H7 (cell line): Measurements from ENCODE around the gene GLB1L3. TPM values are rescaled to one million over a fixed set of nuclear protein-coding genes. Genes with fewer than 3 reads are reported as not detected.

Experiments
- DNase-seq: peaks from one replicate; pipeline ENCODE4 v3.0.0; 2012
- H3K27me3 ChIP-seq: 2 replicates; pipeline ENCODE4 v1.6.0; 2011; ENCODE audit warnings: mild to moderate bottlenecking, low read length; ENCODE audit not compliant: control insufficient read depth, insufficient read depth
- H3K36me3 ChIP-seq: replicated peaks from 2 replicates; pipeline ENCODE4 v1.5.1; 2011; ENCODE audit warnings: low read length; ENCODE audit not compliant: control insufficient read depth, insufficient read depth
- H3K4me3 ChIP-seq: 2 replicates; pipeline ENCODE4 v1.5.1; 2011; ENCODE audit warnings: low read depth, mild to moderate bottlenecking, control low read depth, low read length, moderate library complexity; ENCODE audit not compliant: insufficient read depth
- total RNA-seq: library from RNA; depleted of rRNA; stranded (reverse); fragments of >200 nt; shearing (Covaris generic); gene quantifications from 2 replicates; pipeline ENCODE4 v1.2.3, GENCODE V29; 2014

The GLB1L3 gene
- total RNA-seq, 1 experiment from 2014 or later, result 24.0 TPM

DNA sequence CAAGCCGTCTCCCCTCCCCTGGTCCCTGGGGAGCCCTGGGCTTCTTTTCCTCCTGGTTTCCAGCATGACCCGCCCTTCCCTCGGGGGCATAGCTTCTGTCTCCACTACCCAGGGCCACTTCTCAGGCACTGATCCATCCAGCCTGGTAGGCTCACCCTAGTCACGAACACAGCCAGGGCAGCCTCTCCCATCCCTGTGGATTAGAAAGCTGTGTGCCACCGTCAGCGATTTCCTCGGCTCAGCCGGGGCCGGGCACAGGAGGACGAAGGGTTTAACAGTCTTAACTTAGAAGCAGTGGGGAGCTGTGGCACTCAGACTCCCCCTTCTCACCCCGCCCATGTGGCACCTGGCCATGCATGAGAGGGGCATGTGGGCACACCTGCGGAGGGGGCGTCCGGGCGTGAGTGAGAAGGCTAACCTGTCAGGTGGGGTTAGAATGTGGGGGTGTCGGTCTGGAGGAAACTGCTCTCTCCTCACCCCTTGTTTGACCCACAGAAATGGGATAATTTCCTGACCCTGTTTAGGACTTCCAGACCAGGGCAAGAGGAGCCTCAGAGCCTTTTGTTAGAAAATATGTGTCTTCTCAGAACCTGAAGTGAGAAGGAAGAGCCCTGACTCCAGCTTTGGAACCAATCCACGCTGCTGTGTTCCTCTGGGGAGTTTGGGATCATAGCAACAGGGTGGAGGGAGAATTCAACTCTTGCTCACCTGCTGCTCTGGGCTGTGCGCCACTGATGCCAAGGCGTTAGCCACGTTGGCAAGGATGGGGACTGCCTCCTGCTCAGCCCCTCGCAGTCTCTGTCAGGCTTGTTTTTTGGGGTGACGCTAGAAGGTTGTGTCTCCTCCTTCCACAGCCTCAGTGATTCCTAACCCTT is 70.2 kb downstream of the GLB1L3 start:
- no peak overlapping the region for H3K4me3 ChIP-seq
- peak; percentile 35 for DNase-seq
- H3K36me3 ChIP-seq, result no peaks in the 10 kb centered on the region
- H3K27me3 ChIP-seq, result no peaks in the 10 kb centered on the region; the same call in 1 of the 2 replicates

DNA sequence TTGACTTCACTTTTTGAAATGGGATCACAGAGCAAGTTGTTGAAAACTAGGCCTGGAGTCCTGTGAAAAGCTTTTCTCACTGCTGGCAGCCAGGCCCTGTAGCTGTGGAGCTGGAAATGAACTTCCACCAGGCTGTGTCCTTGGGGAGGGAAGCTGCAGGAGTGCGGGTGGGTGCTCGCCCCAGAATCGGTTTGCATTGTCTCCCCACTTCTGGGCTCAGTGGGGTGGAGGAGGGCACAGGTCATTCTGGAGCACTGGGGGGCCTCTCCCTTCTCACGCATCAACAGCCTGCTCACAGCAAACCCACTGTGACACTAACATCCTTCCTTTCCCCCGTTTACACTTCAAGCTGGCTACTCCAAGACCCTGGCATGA is 70.8 kb downstream of the GLB1L3 start:
- H3K36me3 ChIP-seq, result no peaks in the 10 kb centered on the region
- H3K27me3 ChIP-seq, result no peaks in the 10 kb centered on the region; the same call in 1 of the 2 replicates
- no peak overlapping the region for H3K4me3 ChIP-seq
- DNase-seq, result no peak

DNA sequence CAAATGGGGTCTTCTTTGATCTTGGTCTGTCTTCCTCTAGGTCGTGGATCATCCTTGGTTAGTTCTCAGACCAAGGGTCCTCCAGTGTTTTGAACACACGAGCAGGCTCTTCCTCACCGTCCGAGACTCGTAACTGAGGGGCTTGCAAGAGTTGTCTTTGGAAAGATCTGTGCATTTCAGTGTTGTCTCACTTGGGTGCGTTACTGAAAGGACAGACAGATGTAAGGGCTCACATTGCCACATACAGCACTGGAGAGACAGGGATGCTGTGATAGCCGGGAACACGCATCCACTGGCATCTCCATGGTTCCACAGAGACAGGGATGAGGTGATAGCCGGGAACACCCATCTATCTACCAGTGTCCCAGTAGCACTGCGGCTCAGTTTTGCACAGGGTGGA is 71.3 kb downstream of the GLB1L3 start:
- DNase-seq, result peak; percentile 19
- Histone ChIP-seq H3K36me3 (no peaks in the 10 kb centered on the region), H3K4me3 (no peak overlapping the region), H3K27me3 (no peaks in the 10 kb centered on the region; the same call in 1 of the 2 replicates)

DNA sequence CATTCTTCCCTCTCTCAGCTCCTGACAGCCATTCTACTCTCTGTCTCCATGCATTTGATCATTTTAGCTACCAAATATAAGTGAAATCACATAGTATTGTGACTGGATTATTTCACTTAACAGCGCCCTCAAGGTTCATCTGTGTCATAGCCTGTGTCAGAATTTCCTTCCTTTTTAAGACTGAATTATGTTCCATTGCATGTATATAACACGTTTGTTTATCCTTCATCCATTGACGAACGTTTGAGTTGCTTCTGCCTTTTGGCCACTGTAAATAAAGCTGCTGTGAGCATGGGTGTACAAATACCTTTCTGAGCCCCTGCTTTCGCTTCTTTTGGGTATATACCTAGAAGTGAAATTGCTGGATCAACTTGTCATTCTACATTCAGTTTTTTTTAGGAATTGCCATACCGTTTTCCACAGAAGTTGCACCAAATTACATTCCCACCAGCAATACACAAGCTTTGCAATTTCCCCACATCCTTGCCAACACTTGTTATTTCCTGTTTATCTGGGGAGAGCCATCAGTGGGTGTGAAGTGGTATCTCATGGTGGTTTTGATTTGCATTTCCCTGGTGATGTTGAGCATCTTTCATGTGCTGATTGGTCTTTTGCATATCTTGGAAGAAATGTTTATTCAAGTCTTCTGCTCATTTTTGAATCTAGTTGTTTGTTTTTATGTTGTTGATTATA is 73.1 kb downstream of the GLB1L3 start:
- no peak overlapping the region for H3K4me3 ChIP-seq
- no peak for DNase-seq
- no peaks in the 10 kb centered on the region for H3K36me3 ChIP-seq
- no peaks in the 10 kb centered on the region; the same call in 1 of the 2 replicates for H3K27me3 ChIP-seq

DNA sequence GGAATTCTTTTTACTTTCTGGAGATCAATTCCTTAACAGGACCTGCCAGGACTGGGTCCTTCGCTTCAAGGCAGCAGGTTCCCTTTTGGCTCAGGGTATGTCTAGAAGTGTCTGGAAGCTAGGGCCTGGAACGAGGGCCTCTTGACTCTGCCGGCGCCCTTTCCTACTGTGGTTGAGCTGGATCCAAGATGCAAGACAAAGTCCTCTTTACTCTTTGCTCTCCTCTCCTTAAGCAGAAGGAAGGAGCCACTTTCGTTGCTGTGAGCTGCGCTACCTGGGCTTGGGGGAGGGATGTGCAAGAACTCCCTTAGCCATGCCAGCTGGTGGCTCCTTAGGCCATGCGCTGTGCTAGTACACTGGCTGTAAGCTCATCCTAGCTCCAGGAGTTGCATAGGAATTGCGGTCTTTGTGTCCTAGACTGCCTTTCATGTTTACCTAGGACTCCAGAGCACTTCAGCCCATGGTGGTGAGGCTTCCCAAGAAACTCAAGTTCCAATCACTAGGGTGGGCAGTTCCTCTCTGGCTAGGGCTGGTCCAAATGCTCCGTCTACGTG is 73.7 kb downstream of the GLB1L3 start:
- DNase-seq, result peak; percentile 28
- Histone ChIP-seq H3K36me3 (no peaks in the 10 kb centered on the region), H3K27me3 (no peaks in the 10 kb centered on the region; the same call in 1 of the 2 replicates), H3K4me3 (no peak overlapping the region)

DNA sequence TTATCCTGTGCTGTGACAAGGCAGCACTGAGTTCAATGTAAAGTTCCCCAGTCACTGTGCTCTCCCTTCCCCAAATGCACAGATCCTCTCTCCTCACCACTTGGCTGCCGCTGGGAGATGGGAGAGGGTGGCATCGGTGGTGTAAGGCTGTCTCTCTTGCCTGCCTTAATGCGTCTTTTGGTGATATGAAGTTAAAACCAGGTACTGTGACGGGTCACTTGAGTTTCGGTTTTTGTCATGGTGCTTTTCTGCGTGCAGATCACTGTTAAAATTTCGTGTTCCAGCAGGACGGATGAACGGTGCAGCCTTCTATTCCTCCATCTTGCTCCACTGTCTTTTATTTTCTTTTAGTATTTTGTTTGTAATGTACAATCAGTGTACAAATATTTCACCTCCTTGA is 74.2 kb downstream of the GLB1L3 start:
- Histone ChIP-seq H3K4me3 (no peak overlapping the region), H3K27me3 (no peaks in the 10 kb centered on the region; the same call in 1 of the 2 replicates), H3K36me3 (no peaks in the 10 kb centered on the region)
- DNase-seq, result no peak

DNA sequence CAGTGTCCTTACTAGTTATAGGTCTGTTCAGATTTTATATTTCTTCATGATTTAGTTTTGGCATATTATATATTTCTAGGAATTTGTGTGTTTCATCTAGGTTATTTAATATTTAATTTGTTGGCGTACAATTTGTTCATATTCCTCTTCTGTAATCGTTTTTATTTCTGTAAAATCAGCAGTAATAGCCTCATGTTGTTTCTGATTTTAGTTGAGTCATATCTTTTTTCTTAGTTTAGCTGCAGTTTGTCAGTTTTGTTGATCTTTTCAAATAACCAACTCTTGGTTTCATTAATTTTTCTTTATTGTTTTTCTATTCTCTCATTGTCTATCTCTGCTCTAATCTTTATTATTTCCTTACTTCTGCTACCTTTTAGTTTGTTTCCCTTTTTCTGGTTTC is 75.9 kb downstream of the GLB1L3 start:
- Histone ChIP-seq H3K36me3 (no peaks in the 10 kb centered on the region), H3K27me3 (no peaks in the 10 kb centered on the region), H3K4me3 (no peak overlapping the region)
- no peak for DNase-seq

DNA sequence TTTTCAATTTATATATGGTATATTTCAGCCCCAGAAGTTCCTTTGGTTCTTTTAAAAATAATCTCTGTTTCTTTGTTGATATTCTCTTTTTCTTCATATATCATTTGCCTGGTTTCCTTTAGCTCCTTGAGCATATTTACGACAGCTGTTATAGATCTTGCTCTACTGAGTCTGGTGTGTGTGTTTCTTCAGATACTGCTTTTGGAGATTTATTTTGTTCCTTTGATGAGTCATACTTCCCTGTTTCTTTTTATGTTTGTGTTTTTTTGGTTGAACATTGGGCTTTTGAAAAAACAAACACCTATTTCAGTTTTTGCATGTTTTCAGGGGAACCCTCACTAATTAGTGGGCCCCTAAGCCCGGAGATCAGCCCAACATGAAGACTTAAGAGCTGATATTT is 79.0 kb downstream of the GLB1L3 start:
- no peak for DNase-seq
- H3K27me3 ChIP-seq, result no peaks in the 10 kb centered on the region
- no peaks in the 10 kb centered on the region for H3K36me3 ChIP-seq
- H3K4me3 ChIP-seq, result no peak overlapping the region

DNA sequence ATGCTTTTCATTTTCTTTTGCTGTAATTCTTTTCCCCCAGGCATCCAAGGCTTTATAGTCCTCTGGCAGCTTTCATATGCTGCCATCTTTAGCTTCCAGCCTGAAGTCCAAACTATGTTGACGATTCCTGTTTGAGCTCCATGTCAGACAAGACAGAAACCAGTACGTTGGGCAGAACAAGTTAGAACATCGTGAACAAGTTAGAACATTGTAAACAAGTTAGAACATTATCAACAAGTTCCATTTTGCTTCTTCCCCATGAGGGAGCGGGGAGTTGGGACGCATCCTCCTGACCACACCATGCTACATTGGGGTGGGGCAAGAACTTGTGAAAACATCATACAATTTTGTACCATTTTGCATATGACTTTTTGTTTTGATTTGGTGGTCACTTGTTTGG is 79.5 kb downstream of the GLB1L3 start:
- Histone ChIP-seq H3K27me3 (no peaks in the 10 kb centered on the region), H3K4me3 (no peak overlapping the region), H3K36me3 (no peaks in the 10 kb centered on the region)
- DNase-seq, result no peak

DNA sequence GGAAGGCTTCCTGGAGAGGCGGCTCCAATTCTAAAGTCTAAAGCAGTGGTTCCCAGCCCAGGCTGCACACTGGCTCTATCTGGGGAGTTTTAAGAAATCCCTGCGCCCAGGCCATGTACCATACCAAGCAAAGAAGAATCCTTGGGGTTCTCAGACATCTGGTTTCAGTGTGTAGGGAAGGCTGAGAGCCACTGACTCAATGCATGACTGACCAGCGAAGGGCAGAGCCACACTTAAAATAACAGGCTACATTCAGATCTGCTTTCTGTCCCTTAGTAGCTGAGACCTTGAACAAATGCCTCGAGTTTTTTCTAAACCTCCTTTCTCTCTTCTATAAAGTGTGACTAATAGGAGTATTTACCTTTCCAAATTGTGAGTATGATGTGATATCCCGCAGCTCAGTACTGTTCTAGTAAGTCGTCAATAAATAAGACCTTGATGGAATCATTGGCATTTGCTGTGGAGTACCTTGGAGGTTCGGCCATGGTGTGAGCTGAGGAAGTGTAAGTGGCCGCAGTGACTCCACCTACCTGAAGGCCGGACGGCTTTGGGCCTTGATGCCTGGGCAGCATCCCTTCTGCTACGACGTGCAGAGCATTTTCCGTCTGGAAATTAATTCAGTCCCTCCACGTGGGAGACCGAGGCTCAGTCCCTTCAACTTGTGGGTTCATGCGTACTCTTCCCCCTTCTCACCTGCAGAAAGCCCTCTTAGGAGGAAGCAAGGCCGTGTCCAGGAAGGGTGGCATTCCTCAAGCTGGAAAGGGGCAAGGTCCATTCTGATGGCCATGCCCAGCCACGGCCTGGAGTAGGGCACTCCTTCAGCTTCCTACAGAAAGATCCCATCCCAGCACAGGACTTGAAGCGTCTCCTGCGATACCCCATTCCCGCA is 80.7 kb downstream of the GLB1L3 start:
- Histone ChIP-seq H3K27me3 (no peaks in the 10 kb centered on the region), H3K4me3 (no peak overlapping the region), H3K36me3 (no peaks in the 10 kb centered on the region)
- no peak for DNase-seq

DNA sequence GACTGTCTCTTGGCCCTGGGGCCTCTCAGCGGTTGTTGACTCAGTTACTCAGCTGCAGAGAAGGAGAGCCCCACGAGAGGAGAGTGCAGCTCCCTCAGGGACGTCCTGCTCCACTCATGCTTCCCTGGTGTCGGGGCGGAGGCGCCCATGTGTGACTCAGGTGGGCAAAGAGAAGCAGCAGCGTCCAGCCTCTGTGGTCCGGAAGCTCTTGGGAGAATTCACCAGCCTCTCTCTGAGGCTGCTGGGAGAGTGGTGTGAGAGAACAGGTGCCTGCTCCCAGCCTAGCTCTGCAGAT is 81.3 kb downstream of the GLB1L3 start:
- Histone ChIP-seq H3K4me3 (no peak overlapping the region), H3K36me3 (no peaks in the 10 kb centered on the region), H3K27me3 (no peaks in the 10 kb centered on the region)
- peak; percentile 16 for DNase-seq

DNA sequence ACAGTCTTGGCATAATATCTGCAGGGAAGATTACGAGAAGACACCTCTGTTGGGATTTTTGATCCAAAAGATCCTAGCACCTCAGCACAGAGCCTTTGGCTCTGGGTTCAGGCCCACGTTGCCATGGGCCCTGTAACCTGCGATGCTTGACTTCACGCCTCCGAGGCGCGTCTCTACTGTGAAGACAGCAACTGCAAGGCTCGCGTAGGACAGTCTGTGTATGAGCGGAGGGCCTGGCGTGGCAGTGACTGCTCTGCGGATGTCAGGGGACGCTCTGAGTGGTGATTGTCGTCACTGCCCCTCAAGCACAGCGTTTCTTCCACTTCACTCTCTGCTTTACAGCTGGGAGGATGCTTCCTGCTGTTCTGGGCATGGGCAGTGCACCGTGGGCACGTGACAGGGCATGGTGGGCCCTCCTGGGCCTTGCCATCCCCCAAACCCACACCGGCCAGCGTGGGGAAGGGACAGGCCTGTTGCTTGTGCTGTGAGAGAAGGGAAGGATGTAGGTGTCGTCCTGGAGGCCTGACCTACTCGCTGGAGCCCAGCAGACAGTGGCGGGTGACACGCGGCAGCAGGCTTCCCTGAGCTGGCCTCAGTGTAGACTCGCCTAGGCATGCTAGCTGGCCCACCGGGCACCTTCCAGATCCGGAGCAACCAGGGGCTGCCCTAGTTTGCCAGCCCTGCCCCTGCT is 82.1 kb downstream of the GLB1L3 start:
- Histone ChIP-seq H3K27me3 (no peaks in the 10 kb centered on the region), H3K4me3 (no peak overlapping the region), H3K36me3 (no peaks in the 10 kb centered on the region)
- peak; percentile 46 for DNase-seq

DNA sequence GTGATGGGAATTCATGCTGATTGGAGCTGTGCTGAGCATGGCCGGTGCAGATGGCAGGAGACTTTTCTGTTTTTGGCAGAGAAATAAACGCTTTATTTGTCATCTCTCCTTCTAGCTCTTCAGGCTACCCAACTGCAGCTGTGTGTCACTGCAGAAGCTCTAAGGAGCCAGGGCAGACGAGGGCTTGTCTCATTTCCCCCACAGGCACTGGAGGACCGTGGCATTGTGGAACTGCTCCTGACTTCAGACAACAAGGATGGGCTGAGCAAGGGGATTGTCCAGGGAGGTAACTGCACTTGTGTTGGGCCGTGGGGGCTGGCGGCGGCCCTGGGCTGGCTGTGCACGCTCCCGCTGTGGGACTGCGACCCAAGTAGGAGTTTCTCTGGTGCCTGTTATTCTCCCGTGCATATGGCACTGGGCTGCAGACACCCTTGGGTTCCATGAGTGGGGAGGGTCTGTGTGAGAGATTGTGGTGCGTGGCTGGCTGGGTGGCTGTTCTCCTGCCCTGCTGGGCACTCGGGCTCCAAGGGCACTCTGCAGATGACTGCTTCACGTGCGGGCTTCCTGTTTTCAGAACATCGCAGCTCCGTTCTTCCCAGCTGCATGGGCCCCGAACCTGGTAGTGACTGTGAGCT is 82.8 kb downstream of the GLB1L3 start:
- Histone ChIP-seq H3K36me3 (no peaks in the 10 kb centered on the region), H3K27me3 (no peaks in the 10 kb centered on the region), H3K4me3 (no peak overlapping the region)
- peak; percentile 33 for DNase-seq
